GM21825 (cell line): ENCODE results near the gene BABAM1.

ENCODE experiments used
- ATAC-seq: cut with Tn5 transposase; IDR thresholded peaks from one replicate; pipeline ENCODE4 v1.9.1; 2021; ENCODE audit warnings: mild to moderate bottlenecking, moderate library complexity; ENCODE audit not compliant: unreplicated experiment

BABAM1 gene

DNA sequence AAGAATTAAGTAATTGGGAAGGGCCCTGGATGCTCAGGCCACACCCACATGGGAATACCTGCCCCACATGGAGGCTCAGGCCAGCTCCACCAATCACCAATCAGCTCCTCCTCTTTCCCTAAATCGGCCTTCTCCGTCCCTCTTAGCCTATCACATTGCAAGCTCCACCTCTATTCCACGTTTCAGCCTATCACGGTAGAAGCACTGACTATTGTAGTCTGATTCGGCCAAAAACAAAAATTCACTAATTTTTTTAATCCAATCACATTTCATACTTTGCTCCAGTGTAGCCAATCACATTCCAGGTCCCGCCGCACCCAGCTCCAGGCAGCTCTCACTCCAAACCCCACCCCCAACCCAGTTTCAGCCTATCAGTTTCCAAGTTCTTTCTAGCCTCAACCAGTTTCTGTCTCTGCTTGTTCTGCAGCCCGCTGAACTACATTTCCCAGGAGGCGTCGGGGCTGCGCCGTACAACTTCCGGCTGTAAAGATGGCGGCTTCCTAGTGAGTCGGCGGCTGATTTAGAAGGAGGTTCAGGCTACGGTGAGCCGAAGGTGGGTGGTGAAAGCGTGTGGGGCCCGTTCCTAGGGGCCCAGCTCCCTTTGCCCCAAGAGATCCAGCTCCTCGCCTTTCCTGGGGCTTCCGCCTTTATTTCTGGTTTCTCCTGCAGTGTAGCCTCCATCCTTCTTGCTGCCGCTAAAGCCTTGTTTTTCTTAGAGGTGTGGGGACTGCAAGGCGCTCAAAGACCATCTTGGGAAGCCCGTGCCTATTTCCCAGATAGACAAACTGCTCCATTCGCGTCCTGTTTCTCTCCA lies at the start of gene BABAM1:
Gene BABAM1 (plus strand): TSS at position 469 of the 814 bp plus-strand sequence. CDS start 1,364 bp downstream, outside the sequence.
- ATAC-seq = peak; percentile 84

DNA sequence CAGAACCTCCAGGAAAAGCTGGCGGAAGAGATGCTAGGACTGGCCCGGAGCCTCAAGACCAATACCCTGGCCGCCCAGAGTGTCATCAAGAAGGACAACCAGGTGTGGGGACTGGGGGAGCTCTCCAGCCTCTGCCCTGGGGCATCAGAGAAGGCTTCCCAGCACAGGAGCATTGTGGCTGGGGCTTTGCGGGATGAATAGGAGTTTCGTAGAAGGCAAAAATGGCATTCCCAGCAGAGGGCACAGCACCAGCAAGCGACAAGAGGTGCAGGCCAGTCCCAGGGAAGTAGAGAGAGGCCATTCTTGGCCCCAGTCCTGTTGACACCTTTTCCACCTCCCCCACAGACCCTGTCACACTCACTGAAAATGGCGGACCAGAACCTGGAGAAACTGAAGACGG lies 48.0 kb upstream of the BABAM1 start:
- no peak for ATAC-seq

DNA sequence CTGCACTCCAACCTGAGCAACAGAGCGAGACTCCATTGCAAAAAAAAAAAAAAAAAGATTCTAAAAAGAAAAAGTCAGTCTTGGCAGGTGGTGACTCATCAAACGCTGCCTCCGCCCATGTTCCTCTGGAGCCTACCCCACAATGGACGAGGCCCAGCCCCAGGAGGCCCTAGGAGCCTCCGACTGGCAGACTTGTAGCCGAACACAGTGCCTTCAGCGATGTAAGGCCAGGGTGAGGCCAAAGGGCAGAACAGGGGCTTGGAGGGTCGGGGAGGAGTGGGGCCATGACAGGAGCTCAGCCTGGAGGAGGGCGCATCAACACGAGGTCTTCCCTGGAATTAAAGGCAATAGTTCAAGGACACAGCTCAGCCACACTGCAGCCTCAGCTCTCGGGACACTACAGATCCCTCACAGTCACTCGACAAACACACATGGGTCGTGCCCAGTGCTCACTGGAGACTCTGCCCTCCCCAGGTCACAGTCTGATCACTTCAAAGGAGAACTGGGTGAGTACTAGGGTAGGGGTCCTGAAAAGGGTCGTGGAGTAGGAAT lies 47.0 kb upstream of the BABAM1 start:
- ATAC-seq = no peak

DNA sequence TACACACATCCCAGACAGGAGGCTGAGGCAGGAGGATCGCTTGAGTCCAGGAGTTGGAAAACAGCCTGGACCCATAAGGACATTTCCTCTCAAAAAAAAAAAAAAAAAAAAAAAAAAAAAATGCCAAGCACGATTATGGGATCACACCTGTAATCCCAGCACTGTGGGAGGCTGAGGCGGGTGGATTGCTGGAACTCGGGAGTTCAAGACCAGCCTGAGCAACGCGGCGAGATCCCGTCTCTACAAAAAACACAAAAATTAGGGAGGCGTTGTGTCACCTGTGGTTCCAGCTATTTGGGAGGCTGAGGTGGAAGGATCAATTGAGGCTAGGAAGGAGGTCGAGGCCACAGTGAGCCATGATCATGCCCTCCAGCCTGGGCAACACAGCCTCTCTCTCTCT lies 42.2 kb upstream of the BABAM1 start:
- ATAC-seq = no peak

DNA sequence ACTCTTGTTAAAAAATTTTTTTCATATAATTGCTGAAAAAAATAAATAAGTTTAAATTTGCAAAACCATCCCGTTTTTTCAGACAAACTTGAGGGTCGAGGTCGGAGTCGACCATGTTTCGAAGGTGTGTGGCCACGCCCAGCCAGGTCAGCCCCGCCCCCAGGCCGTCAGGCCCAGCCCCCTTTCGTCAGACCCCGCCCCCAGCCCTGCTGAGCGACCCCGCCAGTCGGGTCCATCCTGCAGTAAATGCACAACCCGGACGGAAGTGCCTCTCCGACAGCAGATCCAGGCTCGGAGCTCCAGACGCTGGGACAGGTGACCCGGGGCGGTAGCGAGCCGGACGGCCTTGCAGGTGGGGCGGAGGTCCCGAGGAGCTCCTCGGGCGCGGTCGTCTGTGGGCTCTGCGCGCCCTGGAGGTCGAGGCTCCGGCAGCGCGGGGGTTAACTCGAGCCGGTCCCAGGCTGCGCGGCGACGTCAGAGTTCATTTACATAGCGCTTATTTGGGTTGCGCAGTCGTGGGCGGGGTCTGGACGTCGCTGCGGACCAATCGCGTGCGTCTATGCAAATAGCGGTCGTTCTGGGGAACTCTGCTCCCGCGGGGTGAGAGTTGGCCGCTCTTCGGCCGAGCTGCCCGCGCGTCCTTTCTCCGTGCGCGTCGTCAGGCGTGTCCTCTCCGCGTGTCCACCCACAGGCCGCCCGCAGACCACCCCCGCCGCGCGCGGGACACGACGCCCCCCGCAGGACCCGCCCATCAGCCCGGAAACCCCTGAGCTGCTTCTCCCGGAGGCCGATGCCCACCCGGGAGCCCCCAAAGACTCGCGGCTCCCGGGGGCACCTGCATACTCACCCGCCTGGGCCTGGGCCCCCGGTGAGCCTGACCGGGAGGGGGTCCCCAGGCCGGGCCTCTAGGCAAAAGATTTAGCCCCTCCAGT lies 41.0 kb upstream of the BABAM1 start, which contains the start of gene OCEL1:
Gene OCEL1 (plus strand): TSS at position 225 of the 932 bp plus-strand sequence. CDS start 22 bp downstream, at position 247.
- peak; percentile 82 for ATAC-seq

DNA sequence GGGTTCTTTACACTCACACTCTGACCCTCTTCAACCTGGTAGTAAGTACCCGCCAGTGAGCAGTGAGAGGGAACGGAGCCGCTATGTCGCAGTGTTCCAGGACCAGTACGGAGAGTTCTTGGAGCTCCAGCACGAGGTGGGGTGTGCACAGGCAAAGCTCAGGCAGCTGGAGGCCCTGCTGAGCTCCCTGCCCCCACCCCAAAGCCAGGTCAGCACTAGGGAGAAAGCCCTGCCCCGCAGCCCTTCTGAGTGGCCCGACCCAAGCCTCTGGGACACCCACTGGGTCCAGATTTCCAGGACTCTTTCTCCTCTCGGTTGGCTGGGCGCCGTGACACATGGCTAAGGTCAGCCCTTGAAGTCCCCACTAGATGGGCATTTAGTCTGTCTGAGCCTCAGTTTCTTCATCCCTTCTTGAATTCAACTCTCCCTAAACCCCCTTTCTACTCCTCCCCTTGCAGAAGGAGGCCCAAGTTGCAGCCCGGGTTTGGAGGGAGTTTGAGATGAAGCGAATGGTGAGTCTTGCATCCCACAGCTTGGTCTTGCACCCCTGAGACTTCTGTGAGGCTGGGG lies 39.4 kb upstream of the BABAM1 start:
- ATAC-seq = no peak

DNA sequence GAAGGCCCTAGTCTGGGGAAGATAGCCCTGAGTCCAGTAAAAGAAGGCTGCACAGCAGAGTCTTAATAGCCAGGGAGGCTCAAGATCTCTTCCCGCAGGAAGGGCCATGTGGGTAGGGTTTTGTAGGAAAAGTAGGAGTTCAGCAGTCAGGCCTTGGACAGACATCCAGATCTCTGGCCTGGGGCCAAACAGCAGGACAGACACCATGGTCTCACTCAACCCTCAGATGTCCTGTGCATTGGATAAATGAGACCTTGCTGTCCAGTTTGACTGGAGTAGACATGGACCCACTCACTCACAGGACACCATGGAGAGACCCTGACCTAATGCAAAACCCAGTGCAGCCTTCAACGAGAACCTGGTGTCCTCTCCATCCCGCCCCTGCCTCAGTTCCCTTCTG lies 37.4 kb upstream of the BABAM1 start:
- no peak for ATAC-seq

DNA sequence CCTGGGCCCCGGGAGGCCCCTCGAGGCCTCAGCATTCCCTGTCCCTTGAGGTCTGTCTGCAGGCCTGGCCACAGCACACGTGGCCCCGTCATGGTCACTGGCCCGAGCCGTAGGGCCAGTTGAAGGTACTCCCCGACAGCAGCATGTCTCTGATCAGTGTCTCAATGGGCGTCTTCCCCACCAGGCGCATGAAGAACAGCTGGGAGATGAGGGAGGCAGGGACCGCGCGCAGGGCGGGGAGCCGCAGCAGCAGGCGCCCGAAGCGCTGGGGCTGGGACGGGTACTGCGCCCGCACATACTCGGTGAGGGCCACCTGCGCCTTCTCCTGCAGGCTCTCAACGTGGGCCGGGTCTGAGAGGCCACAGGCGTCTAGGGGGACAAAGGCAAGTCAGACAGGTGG lies 35.0 kb upstream of the BABAM1 start:
- no peak for ATAC-seq

DNA sequence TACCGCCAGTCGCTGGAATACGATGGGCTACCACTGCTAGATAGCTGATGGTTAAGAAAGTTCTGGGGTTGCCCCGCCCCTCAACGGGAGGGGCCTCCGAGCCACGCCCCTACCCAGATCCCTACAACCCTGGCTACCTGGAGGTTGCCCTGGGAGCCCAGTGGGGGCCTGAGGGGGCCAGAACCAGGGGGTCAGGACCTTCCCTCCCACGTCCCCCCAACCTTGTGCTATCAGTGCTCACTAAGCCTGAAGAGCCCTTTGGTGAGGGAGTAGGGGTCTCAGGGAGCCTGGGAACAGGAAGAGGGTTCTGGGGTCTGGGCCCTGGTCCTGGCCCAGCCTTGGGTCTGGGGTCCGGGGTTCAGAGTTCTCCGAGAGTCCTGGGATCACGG lies 32.3 kb upstream of the BABAM1 start:
- peak; percentile 30 for ATAC-seq

DNA sequence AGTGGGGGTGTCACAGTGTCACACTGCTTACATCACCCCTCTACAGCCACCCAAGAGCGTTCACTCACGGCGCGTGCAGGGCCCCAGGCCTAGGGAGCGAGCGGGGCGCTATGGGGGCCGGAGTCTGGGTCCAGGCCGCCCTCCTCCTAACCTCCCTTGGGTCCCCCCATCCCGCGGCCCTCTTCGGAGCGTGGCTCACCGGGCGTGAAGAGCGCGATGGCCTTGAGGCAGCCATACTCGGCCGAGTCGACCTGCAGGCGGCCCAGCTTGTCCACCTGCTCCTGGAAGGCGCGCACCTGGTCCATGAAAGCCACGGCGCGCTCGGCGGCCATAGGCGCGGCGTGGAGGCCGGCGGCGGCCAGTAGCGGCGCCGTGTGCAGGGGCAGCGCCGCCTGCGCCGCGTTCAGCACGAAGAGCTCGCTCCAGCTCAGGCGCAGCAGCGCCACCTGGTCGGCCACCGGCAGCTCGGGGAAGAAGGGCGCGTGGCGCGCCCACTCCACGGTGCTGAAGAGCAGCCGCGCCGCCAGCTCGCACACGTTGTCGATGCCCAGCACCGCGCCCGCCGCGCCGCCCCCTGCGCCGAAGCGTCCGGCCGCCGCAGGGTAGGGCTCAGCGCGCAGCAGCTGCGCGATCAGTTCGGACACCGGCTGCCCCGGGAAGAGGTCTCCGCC lies 31.8 kb upstream of the BABAM1 start:
- peak; percentile 62 for ATAC-seq

DNA sequence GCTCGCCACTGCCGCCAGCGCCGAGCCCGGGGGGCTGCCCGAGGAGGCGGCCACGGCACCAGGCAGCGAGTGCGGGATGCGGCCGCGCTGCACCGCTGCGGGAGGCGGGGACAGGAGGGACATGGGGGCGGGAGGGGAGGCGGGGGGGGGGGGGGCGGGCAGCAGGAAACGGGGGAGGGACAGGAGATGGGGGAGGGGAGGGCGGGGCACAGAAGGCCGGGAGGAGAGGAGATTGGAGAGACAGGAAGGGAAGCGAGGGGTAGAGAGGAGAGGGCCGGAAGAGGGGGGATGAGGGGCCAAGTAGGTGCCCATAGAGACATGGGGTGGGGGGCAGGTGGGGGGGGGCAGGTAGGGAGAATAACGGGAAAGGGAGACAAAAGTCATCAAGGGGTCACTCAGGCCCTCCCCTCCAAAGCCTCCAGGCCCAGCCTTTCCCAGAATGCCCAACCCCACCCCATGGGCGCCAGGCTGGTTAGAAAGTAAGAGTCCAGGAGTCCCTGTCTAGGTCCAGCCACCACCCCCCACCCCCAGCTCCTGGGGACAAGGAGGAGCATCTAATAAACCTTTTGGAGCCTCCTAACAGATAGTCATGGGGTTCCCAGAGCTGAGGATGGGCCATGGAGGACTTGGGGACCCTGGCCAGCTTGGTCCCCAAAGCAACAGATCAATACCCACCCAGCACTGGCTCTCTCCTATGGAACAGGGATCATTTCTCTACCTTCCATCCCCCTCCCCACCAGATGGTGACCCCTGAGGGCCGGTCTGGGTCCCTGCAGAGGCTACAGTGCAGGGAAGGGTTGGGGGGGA lies 31.1 kb upstream of the BABAM1 start:
- ATAC-seq = no peak

DNA sequence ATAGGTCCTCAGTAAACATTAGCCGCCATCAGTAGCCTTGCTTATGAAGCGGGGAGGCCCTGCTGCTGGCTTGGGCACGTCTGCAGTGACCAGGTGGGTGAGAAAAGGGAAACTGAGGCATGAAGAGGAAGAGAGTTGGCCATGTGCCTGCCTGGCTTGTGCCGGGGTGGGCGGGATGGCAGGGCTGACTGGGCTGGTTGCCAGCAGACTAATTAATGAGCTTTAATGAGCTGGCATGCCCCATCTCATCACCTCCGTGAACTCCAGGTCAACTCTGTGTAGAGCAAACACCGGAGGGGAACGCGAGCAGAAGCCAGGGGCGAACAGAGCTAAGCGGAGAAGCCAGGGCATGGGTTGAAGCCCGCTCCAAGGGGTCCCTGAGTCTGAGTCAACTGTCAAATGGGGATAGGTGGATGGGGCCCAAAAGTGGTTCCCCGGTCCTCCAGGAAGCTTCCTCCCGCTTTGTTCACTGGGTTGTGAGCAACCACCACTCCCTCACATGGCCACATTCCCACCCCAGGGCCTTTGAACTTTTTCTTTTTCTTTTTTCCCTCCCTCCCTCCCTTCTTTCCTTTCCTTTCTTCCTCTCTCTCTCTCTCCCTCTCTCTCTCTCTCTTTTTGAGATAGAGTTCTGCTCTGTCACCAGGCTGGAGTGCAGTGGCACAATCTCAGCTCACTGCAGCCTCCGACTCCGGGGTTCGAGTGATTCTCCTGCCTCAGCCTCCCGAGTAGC lies 30.3 kb upstream of the BABAM1 start:
- ATAC-seq = no peak

DNA sequence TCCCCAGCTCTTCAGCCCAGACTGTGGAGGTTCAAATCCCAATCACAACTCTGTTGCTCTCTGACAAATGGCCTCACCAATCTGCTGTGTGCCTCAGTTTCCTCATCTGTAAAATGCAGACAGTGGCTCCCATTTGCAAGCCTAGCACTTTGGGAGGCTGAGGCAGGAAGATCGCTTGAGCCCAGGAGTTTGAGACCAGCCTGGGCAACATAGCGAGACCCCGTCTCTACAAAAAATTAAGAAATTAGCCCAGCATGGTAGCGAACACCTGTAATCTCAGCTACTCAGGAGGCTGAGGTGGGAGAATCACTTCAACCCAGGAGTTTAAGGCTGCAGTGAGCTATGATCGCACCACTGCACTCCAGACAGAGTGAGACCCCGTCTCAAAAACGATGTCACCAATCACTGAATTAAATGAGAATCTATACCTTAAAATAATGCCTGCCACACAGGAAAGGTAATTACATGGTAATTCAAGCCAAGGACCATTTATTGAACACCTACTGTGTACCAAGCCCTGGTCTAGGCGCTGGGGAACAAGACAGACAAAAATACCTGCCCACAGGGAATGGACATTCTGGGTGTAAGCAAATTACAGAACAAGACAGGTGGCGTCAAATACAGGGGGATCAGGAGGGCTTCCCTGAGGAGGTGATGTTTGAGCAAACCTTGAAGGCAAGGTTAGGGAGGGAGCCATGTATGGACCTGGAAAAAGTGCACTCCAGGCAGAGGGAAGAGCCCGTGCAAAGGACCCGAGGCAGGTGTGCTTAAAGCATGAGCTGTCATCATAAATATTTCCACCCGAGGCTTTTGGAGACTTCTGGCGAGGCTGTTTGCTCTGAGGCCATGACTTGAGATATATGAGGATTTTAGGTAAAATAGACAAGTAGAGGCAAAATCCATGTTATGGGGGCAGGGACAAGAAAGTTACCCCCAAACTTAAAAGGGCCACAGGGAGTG lies 29.2 kb upstream of the BABAM1 start:
- ATAC-seq = no peak

DNA sequence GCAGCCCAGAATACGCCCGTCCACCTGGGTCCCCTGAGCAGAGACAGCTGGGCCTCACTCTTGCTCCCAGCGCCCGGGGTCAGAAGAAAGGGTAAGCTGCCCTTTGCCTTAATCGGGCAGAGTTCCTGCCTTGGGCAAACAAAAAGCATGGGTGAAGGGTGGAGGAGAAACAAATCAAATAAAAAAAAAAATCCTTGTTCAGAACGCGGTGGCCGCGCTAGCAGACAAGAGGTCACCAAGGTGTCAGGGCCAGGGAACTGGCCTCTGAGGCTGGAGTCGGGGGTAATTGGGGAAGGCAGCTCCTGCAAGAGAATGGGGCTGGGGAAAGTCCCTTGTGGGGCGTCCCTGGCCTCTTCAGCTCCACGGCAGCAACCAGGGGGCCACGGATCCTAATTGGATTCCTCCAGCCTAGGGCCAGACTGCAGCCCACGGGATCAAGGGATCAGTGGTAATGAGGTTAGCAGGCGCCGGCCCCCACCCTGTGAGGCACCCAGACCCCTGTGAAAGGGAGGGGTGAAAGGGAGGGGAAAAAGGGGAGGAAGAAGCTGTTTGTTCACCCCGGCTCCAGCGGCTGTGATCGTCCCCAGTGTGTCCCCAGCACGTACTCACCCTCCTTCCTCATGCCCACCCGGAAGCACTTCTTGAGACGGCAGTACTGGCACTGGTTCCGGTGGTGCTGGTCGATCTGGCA lies 27.0 kb upstream of the BABAM1 start:
- ATAC-seq = no peak

DNA sequence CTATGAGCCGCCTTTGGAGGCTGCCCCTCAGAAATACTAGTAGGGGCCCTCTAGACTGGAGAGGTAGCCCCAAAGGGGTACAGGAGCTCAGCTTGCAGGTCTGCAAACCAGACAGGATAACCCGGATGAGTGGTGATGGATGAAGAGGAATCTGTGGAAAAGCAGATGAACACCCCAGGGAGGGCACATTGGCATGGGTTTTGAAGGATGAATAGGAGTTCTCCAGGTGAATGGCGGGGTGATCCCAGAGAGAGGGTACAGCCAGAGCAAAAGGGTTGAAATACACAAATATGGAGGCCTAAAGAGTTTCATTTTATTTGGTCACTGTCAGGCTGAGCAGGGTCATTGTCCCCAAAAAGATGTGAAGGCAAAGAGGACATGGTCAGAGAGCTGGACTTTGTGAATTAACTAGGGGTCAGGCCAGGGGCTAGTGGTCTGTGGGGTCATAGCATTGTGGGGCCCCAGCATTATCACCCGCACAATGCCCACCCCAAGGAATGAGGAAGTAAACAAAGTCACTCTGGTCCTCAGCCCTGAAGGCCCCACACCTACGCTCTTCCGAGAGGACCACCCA lies 26.3 kb upstream of the BABAM1 start:
- ATAC-seq = no peak

DNA sequence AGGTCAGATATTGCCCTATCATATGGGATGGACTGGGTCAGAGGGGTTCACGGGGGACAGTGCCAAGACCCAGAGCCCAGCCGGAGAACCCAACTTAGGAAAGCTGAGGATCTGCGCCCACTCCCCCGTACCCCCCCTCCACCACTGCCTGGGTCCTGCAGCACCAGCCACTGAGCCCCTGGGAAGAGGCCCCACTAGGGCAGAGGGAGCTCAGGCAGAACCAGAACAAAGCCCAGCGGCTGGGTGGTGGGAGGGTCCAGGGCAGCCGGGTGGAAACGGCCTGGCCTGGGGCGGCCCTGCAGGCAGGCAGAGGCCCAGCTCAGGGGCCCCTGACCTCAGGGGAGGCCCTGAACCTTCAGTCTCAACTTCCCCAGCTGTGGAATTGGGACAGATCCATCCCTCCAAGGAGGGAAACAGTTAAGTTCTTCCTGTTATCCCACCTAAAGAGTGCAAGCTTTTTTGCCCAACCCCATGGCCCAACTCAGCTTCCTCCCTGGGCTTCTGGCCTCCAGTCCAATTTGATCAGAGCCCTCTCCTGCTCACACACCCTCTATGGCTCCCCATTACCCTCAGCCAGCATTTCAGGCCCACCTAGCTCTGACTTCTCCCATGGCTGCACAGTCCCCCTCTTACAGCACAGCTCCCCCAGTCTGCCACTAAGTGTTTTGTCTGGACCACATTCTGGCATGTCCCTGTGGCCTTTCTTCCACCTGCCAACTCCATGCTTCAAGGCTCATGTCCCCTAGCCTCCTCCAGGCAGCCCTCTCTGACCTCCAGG lies 24.6 kb upstream of the BABAM1 start:
- ATAC-seq = no peak
